GM19438 (cell line): ENCODE measurements around the gene ZNF837.

Experiments used
- ATAC-seq: cut with Tn5 transposase; IDR thresholded peaks from one replicate; pipeline ENCODE4 v1.9.1; 2021; ENCODE audit warnings: low read depth; ENCODE audit not compliant: unreplicated experiment

ZNF837 gene

GRCh38 chr19:58372311-58373133 is 8.3 kb downstream of the ZNF837 start:
- ATAC-seq, result no peak

DNA sequence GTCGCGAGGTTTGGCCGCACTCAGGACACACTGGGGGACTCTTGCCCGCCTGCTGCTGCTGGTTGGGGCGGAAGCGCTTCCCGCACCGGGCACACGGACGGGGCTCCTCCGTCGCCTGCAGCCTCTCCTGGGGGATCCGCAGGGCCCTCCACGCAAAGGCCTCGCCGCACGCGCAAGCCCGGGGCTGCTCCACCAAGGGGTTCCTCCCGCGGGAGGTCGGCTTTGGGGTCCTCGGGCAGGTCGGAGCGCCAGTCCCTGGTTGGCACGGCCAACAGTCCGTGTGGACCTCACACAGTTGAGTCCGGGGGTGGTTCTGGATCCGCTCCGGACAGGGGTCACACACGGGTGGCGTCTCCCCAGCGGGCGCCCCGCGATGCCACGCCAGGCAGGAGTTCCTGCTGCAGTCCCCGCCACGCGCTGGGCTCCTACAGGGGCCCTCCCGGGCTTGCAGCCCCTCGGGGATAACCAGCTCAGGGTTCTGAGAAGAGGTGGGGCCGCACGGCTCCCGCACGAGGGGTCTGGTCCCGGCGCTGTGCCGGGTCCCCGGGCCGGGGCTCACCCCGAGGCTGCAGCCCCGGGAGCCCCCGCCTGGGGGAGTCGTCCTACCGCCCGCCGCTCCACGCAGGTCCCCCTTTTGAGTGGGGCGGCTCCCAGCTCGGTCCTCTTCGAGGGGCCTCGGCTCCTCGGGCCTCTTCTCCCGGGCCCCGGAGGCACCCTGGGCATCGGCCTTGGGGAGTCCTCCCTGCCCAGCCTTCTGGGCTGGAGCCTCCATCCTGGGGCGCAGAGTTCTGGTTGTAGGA is 12.1 kb downstream of the ZNF837 start:
- no peak for ATAC-seq

DNA sequence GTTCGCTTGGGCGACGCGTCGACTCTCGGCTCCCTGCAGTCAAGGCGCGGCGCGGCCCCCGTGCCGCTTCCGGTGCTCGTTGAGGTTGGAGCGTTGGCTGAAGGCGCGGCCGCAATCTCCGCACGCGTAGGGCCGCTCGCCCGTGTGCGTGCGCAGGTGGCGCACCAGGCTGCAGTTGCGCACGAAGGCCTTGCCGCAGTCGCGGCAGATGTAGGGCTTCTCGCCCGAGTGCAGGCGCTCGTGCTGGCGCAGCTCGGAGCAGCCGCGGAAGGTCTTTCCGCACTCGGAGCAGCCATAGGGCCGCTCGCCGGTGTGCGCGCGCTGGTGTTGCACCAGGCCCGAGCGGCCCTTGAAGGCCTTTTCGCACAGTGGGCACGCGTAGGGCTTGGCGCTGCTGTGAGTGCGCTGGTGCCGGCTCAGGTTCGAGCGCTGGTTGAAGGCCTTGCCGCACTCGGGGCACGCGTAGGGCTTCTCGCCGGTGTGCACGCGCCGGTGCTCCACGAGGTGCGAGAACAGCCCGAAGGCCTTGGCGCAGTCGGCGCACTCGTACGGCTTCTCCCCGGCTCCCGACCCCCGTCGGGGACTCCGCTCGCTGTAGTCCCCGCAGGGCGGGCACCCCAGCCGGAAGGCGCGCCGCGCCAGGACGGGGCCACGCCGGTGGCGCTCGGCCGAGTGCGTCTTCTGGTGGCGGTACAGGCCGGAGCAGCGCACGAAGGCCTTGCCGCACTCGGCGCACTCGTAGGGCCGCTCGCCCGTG is 13.0 kb downstream of the ZNF837 start:
- no peak for ATAC-seq

- ATAC-seq, result no peak
Observed at GRCh38 chr19:58366585-58367430, 14.0 kb downstream of the ZNF837 start.

DNA sequence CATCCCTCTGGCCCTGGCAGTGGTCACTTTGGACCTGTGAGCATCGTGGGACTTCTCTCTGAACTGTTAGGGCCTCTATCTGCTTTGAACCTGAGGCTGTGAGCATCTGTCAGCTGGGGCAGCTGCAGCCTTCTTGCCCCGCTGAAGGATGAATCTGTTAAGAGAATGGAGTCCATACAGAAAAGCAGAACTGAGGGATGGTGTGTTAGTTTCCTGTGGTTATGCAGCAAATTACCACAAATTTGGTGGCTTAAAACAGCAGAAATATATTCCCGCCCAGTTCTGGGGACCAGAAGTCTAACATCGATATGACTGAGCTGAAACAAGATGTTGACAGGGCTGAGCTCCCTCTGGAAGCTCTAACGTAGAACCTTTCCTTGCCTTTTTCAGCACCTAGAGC is 16.7 kb downstream of the ZNF837 start:
- no peak for ATAC-seq

GRCh38 chr19:58362272-58362994 is 18.4 kb downstream of the ZNF837 start, which contains the start of gene ZNF497:
Gene ZNF497 (minus strand): TSS chr19:58362751. CDS start chr19:58357635, 5,116 bp downstream.
- ATAC-seq, result peak; percentile 85

- peak; percentile 19 for ATAC-seq
Observed at GRCh38 chr19:58361900-58362271, 18.9 kb downstream of the ZNF837 start.

DNA sequence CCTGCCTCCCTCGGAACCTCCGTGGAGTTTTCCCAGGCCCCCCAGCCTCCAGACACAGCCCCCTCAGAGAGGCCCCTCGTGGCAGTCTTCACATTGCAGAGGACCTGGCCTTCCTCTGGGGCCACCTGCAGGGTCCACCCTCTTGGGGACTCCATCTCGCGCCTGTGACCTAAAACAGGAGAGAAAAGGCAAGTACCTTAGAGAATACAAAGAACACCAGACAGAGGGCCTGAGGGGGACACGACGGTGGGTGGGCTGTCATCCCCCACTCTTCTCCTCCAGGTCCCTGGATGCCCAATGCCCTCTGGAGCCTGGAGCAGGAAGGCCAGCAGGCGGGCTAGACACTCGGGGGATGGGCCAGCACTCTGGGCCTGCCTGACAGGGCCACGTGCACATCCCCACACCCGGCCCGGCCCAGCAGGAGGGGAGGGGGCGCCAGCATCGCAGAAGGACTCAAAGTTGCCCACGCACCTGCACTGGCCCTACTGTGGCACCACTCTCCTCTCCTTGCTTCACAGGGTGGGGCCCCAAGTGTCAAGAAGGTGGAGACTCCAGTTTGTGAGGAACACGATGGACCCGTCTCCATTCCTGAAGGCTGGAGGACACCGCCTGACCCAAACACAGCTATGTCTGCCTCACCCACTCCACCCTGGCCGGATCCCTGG is 23.2 kb downstream of the ZNF837 start:
- ATAC-seq, result no peak

DNA sequence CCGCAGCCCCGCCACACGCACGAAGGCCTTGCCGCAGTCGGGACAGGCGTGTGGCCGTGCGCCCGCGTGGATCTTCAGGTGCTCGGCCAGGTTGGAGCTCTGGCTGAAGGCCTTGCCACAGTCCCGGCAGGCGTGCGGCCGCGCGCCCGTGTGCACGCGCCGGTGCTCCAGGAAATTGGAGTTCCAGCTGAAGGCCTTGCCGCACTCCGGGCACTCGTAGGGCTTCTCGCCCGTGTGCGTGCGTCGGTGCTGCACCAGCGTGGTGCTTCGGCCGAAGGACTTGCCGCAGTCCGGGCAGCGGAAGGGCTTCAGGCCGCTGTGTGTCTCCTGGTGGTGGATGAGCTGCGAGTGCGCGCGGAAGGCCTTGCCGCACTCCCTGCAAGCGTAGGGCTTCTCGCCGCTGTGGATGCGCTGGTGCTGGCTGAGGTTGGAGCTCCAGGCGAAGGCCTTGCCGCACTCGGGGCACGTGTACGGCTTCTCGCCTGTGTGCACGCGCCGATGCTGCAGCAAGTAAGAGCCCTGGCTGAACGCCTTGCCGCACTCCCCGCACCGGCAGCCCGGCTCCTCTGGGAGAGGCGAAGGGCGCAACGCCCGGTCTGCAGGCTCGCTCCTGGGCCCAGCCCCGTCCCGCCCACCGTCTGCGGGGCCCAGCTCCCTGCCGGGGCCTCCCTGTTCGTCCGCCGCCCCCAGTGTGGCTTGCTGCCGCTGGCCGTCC is 23.9 kb downstream of the ZNF837 start:
- no peak for ATAC-seq

DNA sequence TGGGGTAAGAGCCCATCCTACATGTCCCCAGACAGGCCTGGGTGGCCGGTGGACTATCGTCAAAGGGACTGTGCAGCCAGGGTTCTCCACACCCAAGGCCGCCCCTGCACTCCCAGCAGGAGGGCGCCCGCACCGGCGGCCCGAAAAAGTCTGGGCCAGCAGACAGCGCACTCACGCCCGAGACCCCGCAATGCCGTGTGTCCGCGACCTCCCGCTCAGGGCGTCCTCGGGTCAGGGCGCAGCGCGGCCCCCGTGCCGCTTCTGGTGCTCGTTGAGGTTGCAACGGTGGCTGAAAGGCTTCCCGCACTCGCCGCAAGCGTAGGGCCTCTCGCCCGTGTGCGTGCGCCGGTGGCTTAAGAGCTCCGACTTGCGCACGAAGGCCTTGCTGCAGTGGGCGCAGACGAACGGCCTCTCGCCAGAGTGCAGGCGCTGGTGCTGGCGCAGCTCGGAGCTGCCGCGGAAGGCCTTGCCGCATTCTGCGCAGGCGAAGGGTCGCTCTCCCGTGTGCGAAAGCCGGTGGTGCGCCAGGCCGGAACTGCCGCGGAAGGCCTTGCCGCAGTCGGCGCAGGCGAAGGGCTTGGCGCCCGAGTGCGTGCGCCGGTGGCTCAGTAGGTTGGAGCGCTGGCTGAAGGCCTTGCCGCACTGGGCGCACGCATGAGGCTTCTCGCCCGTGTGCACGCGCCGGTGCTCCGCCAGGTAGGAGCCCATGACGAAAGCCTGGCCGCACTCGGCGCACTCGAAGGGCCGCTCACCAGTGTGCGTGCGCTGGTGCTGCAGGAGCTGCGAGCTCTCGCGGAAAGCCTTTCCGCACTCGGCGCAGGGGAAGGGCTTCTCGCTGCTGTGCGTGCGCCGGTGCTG is 24.7 kb downstream of the ZNF837 start:
- no peak for ATAC-seq

DNA sequence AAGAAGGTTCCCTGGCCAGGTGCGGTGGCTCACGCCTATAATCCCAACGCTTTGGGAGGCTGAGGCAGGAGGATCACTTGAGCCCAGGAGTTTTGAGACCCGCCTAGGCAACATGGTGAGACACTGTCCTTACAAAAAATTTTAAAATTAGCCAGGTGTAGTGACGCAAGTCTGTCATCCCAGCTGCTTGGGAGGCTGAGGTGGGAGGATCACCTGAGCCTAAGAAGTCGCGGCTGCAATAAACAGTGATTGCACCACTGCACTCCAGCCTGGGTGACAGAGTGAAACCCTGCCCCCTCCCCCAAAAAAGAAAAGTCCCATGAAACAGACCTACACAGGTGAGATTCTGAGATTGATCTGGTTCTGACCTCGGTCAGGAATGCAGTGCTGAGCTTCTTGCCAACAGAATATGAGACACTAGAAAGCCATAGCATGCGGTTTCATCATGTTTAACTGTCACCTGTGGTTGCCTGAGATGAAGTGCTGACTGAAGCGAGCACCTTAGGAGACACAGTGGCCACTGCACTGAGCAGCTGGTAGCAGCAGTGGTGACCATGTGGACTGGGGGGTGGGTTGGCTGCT is 25.5 kb downstream of the ZNF837 start:
- no peak for ATAC-seq

- no peak for ATAC-seq
Observed at GRCh38 chr19:58354478-58355030, 26.3 kb downstream of the ZNF837 start.

DNA sequence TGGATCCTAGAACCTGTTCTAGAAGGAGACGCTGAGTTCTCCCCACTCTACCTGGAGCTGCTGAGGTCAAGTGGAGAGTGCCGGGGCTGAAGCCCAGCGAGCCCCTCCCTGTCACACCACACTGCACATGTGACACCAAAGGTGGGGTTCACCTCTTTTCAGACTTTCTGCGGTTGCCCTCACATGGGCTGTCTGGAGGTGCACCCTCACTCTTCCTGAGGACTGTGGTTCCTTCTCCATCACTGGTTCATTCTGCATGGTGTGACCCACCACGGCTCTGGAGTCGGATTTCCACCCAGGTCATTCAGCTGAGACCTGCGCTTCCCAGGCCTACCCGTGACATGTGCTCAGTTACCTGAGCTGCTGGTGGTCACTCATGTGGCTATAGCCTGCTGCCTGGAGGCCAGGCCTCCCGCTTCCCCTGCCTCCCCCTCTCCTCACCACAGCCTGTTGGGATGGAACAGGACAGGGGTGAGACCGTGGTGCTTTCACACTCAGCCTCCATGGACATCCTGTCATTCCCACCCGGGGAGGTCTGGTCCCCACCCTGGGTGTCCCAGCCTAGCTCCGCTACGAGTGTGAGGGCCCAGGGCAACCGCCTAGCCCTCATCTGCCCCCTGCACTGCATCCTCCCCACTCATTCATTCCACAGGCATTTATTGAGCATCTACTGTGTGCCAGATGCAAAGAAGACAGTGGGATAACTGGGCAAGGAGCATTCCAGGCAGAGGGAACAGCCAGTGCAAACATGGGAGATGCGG is 26.9 kb downstream of the ZNF837 start:
- ATAC-seq, result no peak

DNA sequence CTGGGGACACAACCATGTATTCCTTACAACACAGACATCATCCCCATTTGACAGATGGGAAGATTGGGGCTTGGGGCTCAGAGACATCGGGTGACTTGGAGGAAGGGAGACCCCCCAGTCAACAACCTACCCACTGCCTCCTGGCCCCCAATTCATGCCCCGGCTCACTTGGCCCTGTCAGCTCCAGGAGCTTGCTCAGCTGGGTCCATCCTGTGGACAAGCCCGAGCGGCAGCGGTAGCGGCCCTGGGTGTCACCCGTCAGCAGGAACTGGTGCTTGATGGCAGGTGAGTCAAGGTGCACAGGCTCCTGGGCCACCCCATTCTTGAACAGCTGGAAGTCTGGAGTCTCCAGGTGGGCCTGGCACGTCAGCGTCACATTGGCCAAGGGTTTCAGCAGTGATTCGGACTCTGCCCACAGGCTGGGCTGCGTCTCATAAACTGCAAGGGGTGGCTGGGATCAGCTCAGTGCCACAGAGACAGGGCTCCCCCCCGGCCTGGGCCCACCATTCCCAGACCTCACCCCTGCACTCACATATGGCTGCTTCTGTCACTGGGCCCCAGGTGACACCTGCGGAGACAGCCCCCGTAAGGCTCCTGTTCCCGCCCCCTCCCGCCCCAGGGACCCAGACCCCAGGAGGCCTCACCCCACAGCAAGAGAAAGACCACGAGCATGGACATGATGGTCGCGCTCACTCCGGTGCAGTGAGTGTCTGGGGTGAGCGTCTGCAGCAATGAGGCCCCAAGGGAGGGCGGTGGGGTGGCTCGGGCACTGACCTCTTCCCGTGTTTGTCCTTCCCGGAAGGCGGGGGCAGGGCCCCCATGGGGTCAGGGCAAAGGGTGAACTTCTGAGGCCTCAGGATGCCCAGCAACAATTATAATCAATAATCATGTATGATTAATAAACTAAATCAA is 27.8 kb downstream of the ZNF837 start, which contains the start of gene A1BG:
Gene A1BG (minus strand): TSS at position 733 of the 912 bp plus-strand sequence. CDS start 55 bp downstream, at position 678.
- no peak for ATAC-seq
